NOMO-1 (cell line): ENCODE data around the gene DNTT.

Experiments
- DNase-seq, 2 experiments: peaks; one replicate each; lab custom pipeline; 2025; ENCODE audit not compliant: unreplicated experiment in 2 of 2; lab: John Stamatoyannopoulos, UW

DNTT gene

GRCh38 chr10:96275685-96276418 is 28.4 kb upstream of the DNTT start:
- no peak for DNase-seq

GRCh38 chr10:96276426-96276825 is 27.8 kb upstream of the DNTT start:
- DNase-seq, result no peak

- no peak for DNase-seq
Observed at GRCh38 chr10:96276831-96277230, 27.4 kb upstream of the DNTT start.

GRCh38 chr10:96279191-96279641 is 25.0 kb upstream of the DNTT start:
- DNase-seq, result no peak

- DNase-seq, result no peak
Observed at GRCh38 chr10:96280859-96281258, 23.4 kb upstream of the DNTT start.

GRCh38 chr10:96281444-96282029 is 22.7 kb upstream of the DNTT start:
- DNase-seq, result no peak

- no peak for DNase-seq
Observed at GRCh38 chr10:96283351-96283750, 20.9 kb upstream of the DNTT start.

GRCh38 chr10:96283756-96284155 is 20.5 kb upstream of the DNTT start:
- no peak for DNase-seq

- DNase-seq, result no peak
Observed at GRCh38 chr10:96285331-96285752, 18.9 kb upstream of the DNTT start.

GRCh38 chr10:96287392-96288105 is 16.7 kb upstream of the DNTT start:
- peak; percentile 34 to 72 for DNase-seq

GRCh38 chr10:96288151-96288621 is 16.0 kb upstream of the DNTT start:
- peak in 1 of 2 experiments; percentile 47 for DNase-seq

GRCh38 chr10:96289218-96289910 is 14.9 kb upstream of the DNTT start:
- DNase-seq, result no peak

- DNase-seq, result peak in 1 of 2 experiments; percentile 14
Observed at GRCh38 chr10:96290368-96291133, 13.7 kb upstream of the DNTT start.

- peak; percentile 17 to 59 for DNase-seq
Observed at GRCh38 chr10:96292971-96293920, 11.0 kb upstream of the DNTT start.

GRCh38 chr10:96295475-96295874 is 8.8 kb upstream of the DNTT start:
- DNase-seq, result no peak

GRCh38 chr10:96297486-96297885 is 6.7 kb upstream of the DNTT start:
- no peak for DNase-seq

- no peak for DNase-seq
Observed at GRCh38 chr10:96298362-96298761, 5.9 kb upstream of the DNTT start.

GRCh38 chr10:96299383-96299782 is 4.9 kb upstream of the DNTT start:
- no peak for DNase-seq

GRCh38 chr10:96301616-96302015 is 2.6 kb upstream of the DNTT start:
- DNase-seq, result no peak
